Lower lobe of right lung (tissue), 2 donors: Measurements from ENCODE around the gene ZNF483. TPM values are rescaled to one million over a fixed set of nuclear protein-coding genes. Genes with fewer than 3 reads are reported as not detected.
"Not testable (repeated sequence)": the region's sequence is repeated elsewhere in the genome, so short reads cannot be mapped to it uniquely, and the experiment has no call there.

Experiments used
- ATAC-seq, 2 donors: fragments of 200-7000 bp; cut with Tn5 transposase; one replicate each; pipeline ENCODE4 v1.9.1; 2020 to 2022; ENCODE audit warnings: mild to moderate bottlenecking in 2 of 2, moderate library complexity in 2 of 2
- DNase-seq: peaks from one replicate; pipeline ENCODE4 v3.0.0-alpha.2; 2020
- H3K27ac ChIP-seq: fragments of 200-600 bp; one replicate; pipeline ENCODE4 v1.8.0; 2022
- H3K27me3 ChIP-seq: fragments of 200-600 bp; one replicate; pipeline ENCODE4 v1.8.0; 2022; ENCODE audit warnings: low read depth
- H3K36me3 ChIP-seq: fragments of 200-600 bp; one replicate; pipeline ENCODE4 v1.8.0; 2022; ENCODE audit warnings: mild to moderate bottlenecking
- H3K4me1 ChIP-seq: fragments of 200-600 bp; one replicate; pipeline ENCODE4 v1.8.0; 2022
- H3K4me3 ChIP-seq: fragments of 200-600 bp; one replicate; pipeline ENCODE4 v1.8.0; 2022; ENCODE audit warnings: mild to moderate bottlenecking
- H3K9me3 ChIP-seq: fragments of 200-600 bp; one replicate; pipeline ENCODE4 v1.8.0; 2022
- intact Hi-C: fragments of 100-400 bp; cut with DNase I; formaldehyde crosslinking; loops from one replicate; pipeline ENCODE4 v1.11.0; 2022
- total RNA-seq: library from RNA; stranded (reverse); fragmentation: NEBNext Ultra II Directional; extraction: Animal tissue kit (Norgen Biotek cat#: 25700); gene quantifications from one replicate; pipeline ENCODE4 v1.2.1, GENCODE V29; 2021
- TF ChIP-seq, protein P1 (sequence below): fragments of 200-600 bp; IDR thresholded peaks from one replicate; pipeline ENCODE4 v1.8.0; 2022; ENCODE audit warnings: antibody characterized with exemption, mild to moderate bottlenecking
- donor health status: DM: no; HTN: yes; CAD: no; lungs with severe emphysema.

Gene ZNF483
- total RNA-seq, 1 donor from 2014 or later: 5.1 TPM

DNA sequence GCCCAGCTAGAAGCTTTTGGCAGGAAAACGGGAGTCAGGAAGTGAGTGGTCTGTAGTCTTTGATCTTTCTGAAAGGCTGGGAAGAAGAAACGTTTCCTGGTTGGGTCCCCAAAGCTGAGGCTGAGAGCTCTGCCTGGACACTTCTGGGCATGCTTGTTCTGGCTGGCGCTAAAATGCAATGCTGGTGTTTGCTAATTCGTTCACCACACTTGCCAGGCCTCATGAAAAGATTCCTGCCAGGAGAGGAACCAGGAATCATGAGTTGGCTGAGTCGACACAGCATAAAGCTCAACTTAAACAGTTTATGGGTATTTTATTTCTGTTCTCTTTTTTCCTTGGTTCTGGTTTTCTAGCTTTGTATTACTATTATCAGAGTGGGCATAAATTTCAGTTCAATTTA, 85.2 kb downstream of the ZNF483 start:
- no peak overlapping the region for H3K27ac ChIP-seq

DNA sequence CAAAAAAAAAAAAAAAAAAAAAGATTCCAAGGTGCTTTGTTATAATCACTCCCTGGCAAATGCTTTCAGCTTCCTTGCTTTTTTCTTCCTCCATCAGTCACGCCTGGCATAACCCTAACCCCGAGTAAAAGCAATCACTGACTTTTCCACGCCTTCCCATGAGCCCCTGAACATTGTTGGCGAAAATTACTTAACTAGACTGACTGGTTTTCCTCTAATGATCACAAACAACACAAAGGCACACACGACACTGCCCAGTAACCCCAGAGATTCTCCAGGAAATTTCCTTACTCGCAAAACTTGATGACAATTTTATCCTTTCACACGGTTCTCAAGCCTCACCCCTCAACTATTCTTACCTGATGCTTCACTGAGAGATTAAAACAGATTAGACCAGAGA, 85.9 kb downstream of the ZNF483 start:
- Histone ChIP-seq H3K27ac (no peak overlapping the region), H3K27me3 (peaks cover 7% of the 10 kb centered on the region), H3K36me3 (no peaks in the 10 kb centered on the region), H3K4me1 (no peaks in the 10 kb centered on the region), H3K4me3 (no peak overlapping the region), H3K9me3 (no peaks in the 10 kb centered on the region)
- intact Hi-C loops: no loop called here
- no peak for ATAC-seq
- TF ChIP-seq, protein P1, sequence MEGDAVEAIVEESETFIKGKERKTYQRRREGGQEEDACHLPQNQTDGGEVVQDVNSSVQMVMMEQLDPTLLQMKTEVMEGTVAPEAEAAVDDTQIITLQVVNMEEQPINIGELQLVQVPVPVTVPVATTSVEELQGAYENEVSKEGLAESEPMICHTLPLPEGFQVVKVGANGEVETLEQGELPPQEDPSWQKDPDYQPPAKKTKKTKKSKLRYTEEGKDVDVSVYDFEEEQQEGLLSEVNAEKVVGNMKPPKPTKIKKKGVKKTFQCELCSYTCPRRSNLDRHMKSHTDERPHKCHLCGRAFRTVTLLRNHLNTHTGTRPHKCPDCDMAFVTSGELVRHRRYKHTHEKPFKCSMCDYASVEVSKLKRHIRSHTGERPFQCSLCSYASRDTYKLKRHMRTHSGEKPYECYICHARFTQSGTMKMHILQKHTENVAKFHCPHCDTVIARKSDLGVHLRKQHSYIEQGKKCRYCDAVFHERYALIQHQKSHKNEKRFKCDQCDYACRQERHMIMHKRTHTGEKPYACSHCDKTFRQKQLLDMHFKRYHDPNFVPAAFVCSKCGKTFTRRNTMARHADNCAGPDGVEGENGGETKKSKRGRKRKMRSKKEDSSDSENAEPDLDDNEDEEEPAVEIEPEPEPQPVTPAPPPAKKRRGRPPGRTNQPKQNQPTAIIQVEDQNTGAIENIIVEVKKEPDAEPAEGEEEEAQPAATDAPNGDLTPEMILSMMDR: no peak
- no peak for DNase-seq

More for the DNA sequence above, 85.2 kb downstream of the ZNF483 start:
- intact Hi-C loops: no loop called here
- DNase-seq (no peak), ATAC-seq (no peak)
- Histone ChIP-seq H3K9me3 (no peaks in the 10 kb centered on the region), H3K36me3 (no peaks in the 10 kb centered on the region), H3K27me3 (peaks cover 7% of the 10 kb centered on the region), H3K4me3 (no peak overlapping the region), H3K4me1 (no peaks in the 10 kb centered on the region)
- TF ChIP-seq, protein P1: no peak

DNA sequence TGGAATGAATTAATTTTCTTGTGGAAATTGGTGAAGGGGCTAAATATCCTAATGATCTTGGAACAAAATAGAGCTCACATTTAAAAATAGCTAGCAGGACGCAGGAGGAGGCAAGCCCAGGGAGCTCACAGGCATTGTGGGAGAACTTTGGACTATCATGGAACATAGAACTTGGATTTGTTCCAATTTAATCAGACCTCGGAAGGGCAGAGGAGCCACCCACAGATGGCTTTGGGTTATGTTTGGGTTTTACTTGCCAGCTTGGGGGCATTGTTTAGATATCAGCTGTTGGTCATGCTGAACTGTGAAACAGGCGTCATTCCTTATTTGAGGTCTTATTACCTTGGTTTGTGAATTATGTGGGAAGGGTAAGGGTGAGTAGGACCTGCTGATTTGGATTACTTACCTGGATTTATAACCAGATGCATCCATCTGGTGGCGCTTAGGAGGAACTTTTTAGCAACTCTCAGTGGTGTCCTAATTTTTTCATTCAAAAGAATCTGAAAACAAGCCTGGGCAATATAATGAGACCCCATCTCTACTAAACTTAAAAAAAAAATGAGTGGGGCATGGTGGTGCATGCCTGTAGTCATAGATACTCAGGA, 88.6 kb downstream of the ZNF483 start:
- Histone ChIP-seq H3K27ac (no peak overlapping the region), H3K36me3 (no peaks in the 10 kb centered on the region), H3K4me3 (no peak overlapping the region), H3K9me3 (no peaks in the 10 kb centered on the region), H3K27me3 (peaks cover 7% of the 10 kb centered on the region), H3K4me1 (no peaks in the 10 kb centered on the region)
- ATAC-seq: no peak
- TF ChIP-seq, protein P1: no peak
- intact Hi-C loops: no loop called here
- DNase-seq: no peak

DNA sequence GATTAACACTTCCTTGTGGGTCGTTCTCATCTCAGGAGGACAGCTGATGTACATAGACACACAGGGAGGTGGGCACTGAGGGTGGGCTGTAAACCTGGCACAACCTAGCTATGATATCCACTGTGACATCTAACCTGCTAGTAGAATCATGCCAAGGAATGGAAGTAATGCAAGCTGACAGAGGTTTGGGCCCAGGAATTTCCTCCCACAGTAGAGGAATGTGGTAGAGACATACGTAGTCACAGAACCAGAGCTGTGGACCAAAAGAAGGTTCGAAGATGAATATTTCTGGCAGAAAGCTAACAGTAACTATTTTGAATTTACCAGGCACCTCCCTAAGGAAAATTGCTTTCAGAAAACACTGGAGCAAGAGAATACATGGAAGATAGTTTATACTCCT, 90.9 kb downstream of the ZNF483 start:
- Histone ChIP-seq H3K36me3 (no peaks in the 10 kb centered on the region), H3K27me3 (no peaks in the 10 kb centered on the region), H3K27ac (no peak overlapping the region), H3K4me1 (no peaks in the 10 kb centered on the region), H3K4me3 (no peak overlapping the region), H3K9me3 (no peaks in the 10 kb centered on the region)
- ATAC-seq (no peak), DNase-seq (no peak)
- intact Hi-C loops: no loop called here
- TF ChIP-seq, protein P1: no peak

DNA sequence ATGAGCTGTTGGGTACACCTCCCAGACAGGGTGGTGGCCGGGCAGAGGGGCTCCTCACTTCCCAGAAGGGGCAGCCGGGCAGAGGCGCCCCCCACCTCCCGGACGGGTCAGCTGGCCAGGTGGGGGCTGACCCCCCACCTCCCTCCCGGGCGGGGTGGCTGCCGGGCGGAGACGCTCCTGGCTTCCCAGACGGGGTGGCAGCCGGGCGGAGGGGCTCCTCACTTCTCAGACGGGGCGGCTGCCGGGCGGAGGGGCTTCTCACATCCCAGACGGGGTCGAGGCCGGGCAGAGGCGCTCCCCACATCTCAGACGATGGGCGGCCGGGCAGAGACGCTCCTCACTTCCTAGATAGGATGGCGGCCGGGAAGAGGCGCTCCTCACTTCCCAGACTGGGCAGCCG, 92.4 kb downstream of the ZNF483 start:
- intact Hi-C loops, DNase-seq, ATAC-seq, H3K27ac ChIP-seq, H3K4me3 ChIP-seq, H3K9me3 ChIP-seq, H3K27me3 ChIP-seq, H3K4me1 ChIP-seq, H3K36me3 ChIP-seq: not testable (repeated sequence)

DNA sequence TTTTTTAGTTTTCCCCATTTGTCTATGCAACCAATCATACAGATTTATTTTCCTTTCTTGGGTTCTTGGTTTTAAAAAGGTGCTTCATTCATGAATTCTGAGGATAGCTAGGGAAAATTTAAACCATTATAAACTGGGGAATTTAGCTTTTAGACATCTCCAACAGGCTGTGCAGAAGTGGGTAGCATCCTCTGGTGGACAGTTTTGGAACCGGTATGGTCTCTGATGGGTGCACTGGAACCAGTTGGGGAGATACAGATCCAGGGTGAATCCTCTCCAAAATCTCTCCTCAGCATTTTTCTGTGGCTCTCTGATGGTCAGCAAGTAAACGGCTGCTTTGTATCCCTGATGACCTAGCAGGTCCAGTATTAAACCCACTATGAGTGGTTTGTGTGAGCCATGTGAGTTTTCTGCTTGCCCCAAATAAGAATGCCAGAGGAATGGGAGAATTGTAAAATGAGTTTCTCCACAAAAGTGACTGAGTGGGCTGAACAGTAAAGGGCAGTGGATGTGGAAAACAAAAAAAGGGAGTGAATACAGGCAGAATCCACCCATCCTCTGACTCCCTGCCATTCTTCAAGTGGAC, 97.0 kb downstream of the ZNF483 start:
- Histone ChIP-seq H3K27ac (no peak overlapping the region), H3K4me1 (no peaks in the 10 kb centered on the region), H3K27me3 (no peaks in the 10 kb centered on the region), H3K9me3 (no peaks in the 10 kb centered on the region), H3K4me3 (no peak overlapping the region), H3K36me3 (no peaks in the 10 kb centered on the region)
- peak; percentile 77 to 92 for ATAC-seq
- intact Hi-C loops: no loop called here
- TF ChIP-seq, protein P1: peak; percentile 90
- no peak for DNase-seq
